ACHN (cell line): ENCODE results near the gene LCE1D.

Source experiments
- DNase-seq: peaks from one replicate; pipeline ENCODE4 v3.0.0-alpha.2; 2015
- in situ Hi-C: cut with HindIII; loops from 2 replicates; pipeline ENCODE4 v1.10.0; 2017; ENCODE audit warnings: low sequenced_read_pairs, low pct_ligation_motif_present, low pct_unique_long_range_greater_than_20kb

The LCE1D gene

GRCh38 chr1:152801333-152801732 is 4.8 kb downstream of the LCE1D start:
- no peak for DNase-seq

GRCh38 chr1:152806576-152806975 is 10.1 kb downstream of the LCE1D start, which contains the start of gene LCE1C:
LCE1C (minus strand) TSS chr1:152806651; CDS start chr1:152805478, 1,173 bp downstream.
- DNase-seq = no peak
- in situ Hi-C loops = no loop called here

More at GRCh38 chr1:152801333-152801732, 4.8 kb downstream of the LCE1D start:
- in situ Hi-C loops = no loop called here

DNA sequence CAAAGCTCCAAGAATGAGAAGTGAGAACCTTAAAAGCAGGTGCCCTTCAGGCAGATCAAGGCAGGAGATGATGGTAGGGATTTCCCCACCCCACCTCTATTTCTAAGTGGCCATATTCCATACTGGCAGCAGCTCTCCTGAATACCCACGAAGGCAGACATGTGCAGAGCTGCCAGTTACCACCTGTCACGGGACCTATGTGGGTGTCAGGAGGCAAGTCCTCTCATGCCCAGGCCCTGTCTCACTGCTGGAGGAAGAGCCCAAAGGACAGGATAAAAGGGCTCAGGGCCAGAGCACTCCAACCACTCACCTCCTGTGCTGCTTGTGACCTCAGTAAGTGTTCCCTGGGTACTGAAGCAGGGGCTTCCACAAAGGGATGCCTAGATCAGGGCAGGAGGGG is 14.5 kb downstream of the LCE1D start:
- DNase-seq = no peak
- in situ Hi-C loops = no loop called here

DNA sequence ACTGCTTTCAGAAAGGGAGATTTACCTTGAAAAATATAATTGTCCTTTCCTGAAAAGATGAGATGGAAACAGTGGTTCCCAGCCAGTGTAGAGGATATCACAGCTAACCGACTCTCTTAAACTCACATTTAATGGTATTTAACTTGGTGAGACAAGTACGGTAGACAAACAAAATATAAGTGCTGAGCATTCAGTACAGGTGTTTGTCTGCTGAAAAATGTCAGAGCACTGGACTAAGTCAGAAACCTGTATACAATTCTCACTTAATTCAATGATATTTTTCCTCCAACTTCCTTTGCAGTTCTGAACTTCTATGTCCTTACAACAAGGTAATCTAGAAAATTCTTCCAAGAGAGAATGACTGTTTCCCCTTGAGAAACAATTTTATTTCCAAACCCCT is 15.2 kb downstream of the LCE1D start, which contains the start of gene LCE1B:
Gene LCE1B, plus strand, starts transcription at position 301 of the 400 bp plus-strand sequence. CDS start 476 bp downstream, outside the sequence.
- DNase-seq = no peak
- in situ Hi-C loops = no loop called here

DNA sequence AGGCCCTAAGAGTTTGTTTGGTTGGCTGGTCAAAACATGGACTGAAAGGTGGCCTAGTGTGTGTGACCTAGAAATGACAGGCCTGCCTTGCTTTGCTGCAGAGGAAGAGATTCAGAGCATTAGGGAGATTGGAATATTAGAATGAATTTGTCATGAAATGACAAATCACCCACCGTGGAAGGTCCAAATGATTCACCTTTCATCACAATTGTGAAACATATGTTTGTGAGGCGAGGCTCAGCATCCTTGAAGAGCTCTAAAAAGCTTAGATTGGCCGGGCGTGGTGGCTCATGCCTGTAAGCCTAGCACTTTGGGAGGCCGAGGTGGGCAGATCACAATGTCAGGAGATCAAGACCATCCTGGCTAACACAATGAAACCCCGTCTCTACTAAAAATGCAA is 20.8 kb downstream of the LCE1D start:
- in situ Hi-C loops = no loop called here
- DNase-seq = no peak

- no peak for DNase-seq
- in situ Hi-C loops = no loop called here
Measured at GRCh38 chr1:152823294-152823693, 26.8 kb downstream of the LCE1D start.

GRCh38 chr1:152824964-152825363 is 28.4 kb downstream of the LCE1D start:
- DNase-seq = no peak
- in situ Hi-C loops = no loop called here

GRCh38 chr1:152827173-152827572 is 30.7 kb downstream of the LCE1D start, which contains the start of gene LCE1A:
LCE1A (plus strand) TSS chr1:152827473; CDS start chr1:152827473, 0 bp downstream.
- in situ Hi-C loops = no loop called here
- DNase-seq = no peak

- in situ Hi-C loops = no loop called here
- DNase-seq = no peak
Measured at GRCh38 chr1:152836870-152837269, 40.3 kb downstream of the LCE1D start.

DNA sequence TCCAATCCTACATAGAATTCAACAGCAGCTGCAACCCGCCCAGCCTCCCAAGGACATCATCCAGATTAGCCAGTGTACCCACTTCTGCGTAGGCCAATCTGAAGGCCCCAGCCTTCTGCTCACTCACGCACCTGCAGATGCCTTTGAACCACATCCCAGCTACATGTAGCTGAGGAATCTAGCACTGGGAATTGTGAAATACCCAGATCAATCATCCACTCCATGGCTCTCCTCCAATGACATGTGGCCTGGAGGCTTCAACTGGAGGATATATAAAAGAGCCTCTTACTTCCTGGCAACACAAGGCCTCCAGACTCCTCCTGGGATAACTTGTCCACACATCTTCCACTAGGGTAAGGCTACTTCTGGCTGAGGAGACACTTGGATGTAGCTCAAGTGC is 46.0 kb downstream of the LCE1D start, which contains the start of gene LCE6A:
Gene LCE6A, plus strand, starts transcription at position 301 of the 400 bp plus-strand sequence. CDS start 665 bp downstream, outside the sequence.
- in situ Hi-C loops = no loop called here
- DNase-seq = no peak
